Measurements from ENCODE around the gene ARHGEF39. TPM values are rescaled to one million over a fixed set of nuclear protein-coding genes. Genes with fewer than 3 reads are reported as not detected.

Gene ARHGEF39
- total RNA-seq, 4 donors from 2014 or later, result 1.6 to 7.4 (median 5.8) TPM

- in situ Hi-C loops (cut with MboI; ENCODE audit: low pct_ligation_motif_present in 1 of 4, low pct_unique_long_range_greater_than_20kb in 1 of 4, low sequenced_read_pairs in 3 of 4), result loop anchor here in 1 of 4 donors (25.0 kb wide), 1 partner anchor 703 kb away; the partner anchor contains the start of gene DNAJB5
- intact Hi-C loops (cut with DNase I; ENCODE audit: low total_unique reads), result no loop called here
- WGBS, 2 donors (ENCODE audit: low coverage in 1 of 2), result 1 to 3% methylated on average over 7 to 48 of the region's 61 CpGs
Observed at GRCh38 chr9:35690614-35691333, 25.8 kb upstream of the ARHGEF39 start.

GRCh38 chr9:35690294-35690613 is 25.3 kb upstream of the ARHGEF39 start:
- peak overlapping the region; percentile 85 to 95 (median 92) for H3K27ac ChIP-seq
- TF ChIP-seq EP300 (IDR thresholded peaks at IDR 0.05; ENCODE audit: low read depth), result no peak
- no peak for TF ChIP-seq POLR2A (IDR thresholded peaks at IDR 0.05)
- TF ChIP-seq POLR2AphosphoS5 (IDR thresholded peaks at IDR 0.05), result no peak
- TF ChIP-seq CTCF (IDR thresholded peaks at IDR 0.05), result no peak
- WGBS, 2 donors (ENCODE audit: low coverage in 1 of 2), result 1% methylated on average over 21 of the region's 21 CpGs; no CpG with 5 or more reads in 1 of the 2 donors
- no peaks in the 10 kb centered on the region for H3K9me3 ChIP-seq
- H3K27me3 ChIP-seq, result no peaks in the 10 kb centered on the region
- intact Hi-C loops (cut with DNase I; ENCODE audit: low total_unique reads) (no loop called here), in situ Hi-C loops (cut with MboI; ENCODE audit: low pct_ligation_motif_present in 1 of 4, low pct_unique_long_range_greater_than_20kb in 1 of 4, low sequenced_read_pairs in 3 of 4) (loop anchor here in 1 of 4 donors (25.0 kb wide), 1 partner anchor 703 kb away; the partner anchor contains the start of gene DNAJB5)
- no peak for DNase-seq
- peaks cover 0 to 16% (median 8%) of the 10 kb centered on the region in 4 donors for H3K4me1 ChIP-seq
- peaks cover 0 to 3% (median 0%) of the 10 kb centered on the region in 4 donors for H3K36me3 ChIP-seq
- peak overlapping the region; percentile 52 to 75 (median 64) for H3K4me3 ChIP-seq

More at GRCh38 chr9:35690614-35691333, 25.8 kb upstream of the ARHGEF39 start:
- H3K9me3 ChIP-seq, result no peaks in the 10 kb centered on the region
- H3K4me1 ChIP-seq, result peaks cover 0 to 16% (median 11%) of the 10 kb centered on the region in 4 donors
- no peaks in the 10 kb centered on the region for H3K27me3 ChIP-seq
- peak overlapping the region; percentile 85 to 95 (median 92) for H3K27ac ChIP-seq
- no peak for TF ChIP-seq EP300 (IDR thresholded peaks at IDR 0.05; ENCODE audit: low read depth)
- TF ChIP-seq CTCF (IDR thresholded peaks at IDR 0.05), result no peak
- peak; percentile 54 for TF ChIP-seq POLR2A (IDR thresholded peaks at IDR 0.05)
- peak; percentile 38 to 64 (median 38) for TF ChIP-seq POLR2AphosphoS5 (IDR thresholded peaks at IDR 0.05)
- H3K4me3 ChIP-seq, result peak overlapping the region; percentile 52 to 75 (median 64)
- no peaks in the 10 kb centered on the region for H3K36me3 ChIP-seq
- DNase-seq, result peak; percentile 79

DNA sequence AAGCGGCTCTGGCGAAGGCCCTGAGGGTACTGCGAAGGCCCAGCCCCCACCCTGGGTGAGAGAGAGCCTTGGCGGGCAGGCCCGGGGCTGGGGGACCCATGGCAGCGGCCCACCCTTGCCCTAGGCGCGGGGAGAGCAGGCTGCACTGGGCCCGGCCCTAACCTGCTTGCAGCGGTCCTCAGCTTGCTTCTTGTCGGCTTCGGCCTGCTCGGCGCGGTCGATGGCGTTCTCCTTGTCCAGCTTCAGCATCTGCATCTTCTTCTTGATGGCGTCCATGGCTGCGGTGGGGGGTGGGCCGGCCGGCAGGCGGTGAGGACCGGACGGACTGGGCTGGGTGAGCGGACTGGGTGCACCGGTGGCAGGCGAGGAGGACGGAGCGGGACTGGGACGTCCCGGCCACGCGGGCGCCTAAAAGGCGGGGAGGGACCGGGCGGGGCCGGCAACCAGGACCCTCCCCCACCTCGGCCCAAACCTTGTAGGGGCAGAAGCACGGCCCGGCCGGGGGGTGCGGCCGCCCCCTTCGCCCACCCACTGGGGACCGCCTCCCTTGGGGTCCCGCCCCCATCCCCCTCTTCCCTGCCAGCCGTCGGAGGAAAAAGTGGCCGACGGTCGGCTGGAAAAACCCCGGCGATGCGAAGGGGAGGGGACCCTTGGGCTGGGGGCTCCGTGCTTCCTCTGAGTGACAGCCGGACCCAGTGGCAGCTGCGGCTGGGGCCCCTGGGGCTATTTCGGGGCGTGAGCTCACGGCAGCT is 24.7 kb upstream of the ARHGEF39 start, which contains the start of gene TPM2:
Gene TPM2 (minus strand): TSS at position 384 of the 752 bp plus-strand sequence. CDS start 108 bp downstream, at position 276.
- 46% methylated on average over 58 of the region's 61 CpGs; no CpG with 5 or more reads in 1 of the 2 donors for WGBS, 2 donors (ENCODE audit: low coverage in 1 of 2)
- in situ Hi-C loops (cut with MboI; ENCODE audit: low pct_ligation_motif_present in 1 of 4, low pct_unique_long_range_greater_than_20kb in 1 of 4, low sequenced_read_pairs in 3 of 4) (loop anchor here in 1 of 4 donors (25.0 kb wide), 1 partner anchor 702 kb away; the partner anchor contains the start of gene DNAJB5), intact Hi-C loops (cut with DNase I; ENCODE audit: low total_unique reads) (no loop called here)
- Histone ChIP-seq H3K4me3 (peak within 1 kb of the TSS; percentile 52 to 75 (median 68)), H3K36me3 (peaks cover 0 to 6% (median 0%) of the 10 kb centered on the region in 4 donors), H3K27me3 (no peaks in the 10 kb centered on the region), H3K4me1 (peaks cover 0 to 21% (median 8%) of the 10 kb centered on the region in 4 donors), H3K27ac (peak within 1 kb of the TSS; percentile 85 to 95 (median 92)), H3K9me3 (no peaks in the 10 kb centered on the region)
- peak; percentile 73 for DNase-seq
- TF ChIP-seq CTCF (IDR thresholded peaks at IDR 0.05), result no peak
- TF ChIP-seq EP300 (IDR thresholded peaks at IDR 0.05; ENCODE audit: low read depth), result no peak
- TF ChIP-seq POLR2AphosphoS5 (IDR thresholded peaks at IDR 0.05), result peak; percentile 93 to 98 (median 96)
- TF ChIP-seq POLR2A (IDR thresholded peaks at IDR 0.05), result peak; percentile 80
